Activated B cell treated with CpG ODN at 0.5 μM for 24 hours (primary cell): ENCODE measurements around the gene KIAA0232. TPM values are rescaled to one million over a fixed set of nuclear protein-coding genes. Genes with fewer than 3 reads are reported as not detected.

Source experiments
- ATAC-seq: fragments of 200-7000 bp; cut with Tn5 transposase; one replicate; pipeline ENCODE4 v1.10.0; 2021; ENCODE audit warnings: low read depth, mild to moderate bottlenecking, moderate library complexity
- CTCF ChIA-PET: fragments of 350-600 bp; sonication (Branson Sonifier 250); formaldehyde crosslinking; loops from one replicate; lab custom pipeline; 2021; ENCODE audit warnings: antibody characterized with exemption; lab: Charles Lee
- POLR2A ChIA-PET: fragments of 350-600 bp; sonication (Branson Sonifier 250); formaldehyde crosslinking; loops from one replicate; lab custom pipeline; 2021; ENCODE audit warnings: antibody characterized with exemption; lab: Charles Lee
- DNase-seq: peaks from one replicate; pipeline ENCODE4 v3.0.0; 2022
- H3K27ac Mint-ChIP-seq: one replicate; pipeline ENCODE4 v1.8.0; 2020; ENCODE audit warnings: mixed read lengths
- H3K27me3 Mint-ChIP-seq: one replicate; pipeline ENCODE4 v1.8.0; 2021; ENCODE audit warnings: mixed read lengths
- H3K36me3 Mint-ChIP-seq: one replicate; pipeline ENCODE4 v1.8.0; 2021; ENCODE audit warnings: low read depth, mixed read lengths
- H3K4me1 Mint-ChIP-seq: one replicate; pipeline ENCODE4 v1.8.0; 2021; ENCODE audit warnings: mixed read lengths
- H3K4me3 Mint-ChIP-seq: one replicate; pipeline ENCODE4 v1.8.0; 2020; ENCODE audit warnings: mild to moderate bottlenecking, mixed read lengths
- H3K9me3 Mint-ChIP-seq: one replicate; pipeline ENCODE4 v1.8.0; 2020; ENCODE audit warnings: mixed read lengths
- CTCF ChIP-seq: fragments of 200-600 bp; IDR thresholded peaks from one replicate; pipeline ENCODE4 v1.8.0; 2022; ENCODE audit warnings: antibody characterized with exemption, mild to moderate bottlenecking
- intact Hi-C: fragments of 100-400 bp; cut with micrococcal nuclease; formaldehyde crosslinking; loops from one replicate; pipeline ENCODE4 v1.15.1; 2024
- total RNA-seq: library from RNA; stranded (reverse); gene quantifications from 2 replicates; pipeline ENCODE4 v1.2.3, GENCODE V29; 2022

Gene KIAA0232
- total RNA-seq: 14.9 and 15.5 TPM in 2 replicates

DNA sequence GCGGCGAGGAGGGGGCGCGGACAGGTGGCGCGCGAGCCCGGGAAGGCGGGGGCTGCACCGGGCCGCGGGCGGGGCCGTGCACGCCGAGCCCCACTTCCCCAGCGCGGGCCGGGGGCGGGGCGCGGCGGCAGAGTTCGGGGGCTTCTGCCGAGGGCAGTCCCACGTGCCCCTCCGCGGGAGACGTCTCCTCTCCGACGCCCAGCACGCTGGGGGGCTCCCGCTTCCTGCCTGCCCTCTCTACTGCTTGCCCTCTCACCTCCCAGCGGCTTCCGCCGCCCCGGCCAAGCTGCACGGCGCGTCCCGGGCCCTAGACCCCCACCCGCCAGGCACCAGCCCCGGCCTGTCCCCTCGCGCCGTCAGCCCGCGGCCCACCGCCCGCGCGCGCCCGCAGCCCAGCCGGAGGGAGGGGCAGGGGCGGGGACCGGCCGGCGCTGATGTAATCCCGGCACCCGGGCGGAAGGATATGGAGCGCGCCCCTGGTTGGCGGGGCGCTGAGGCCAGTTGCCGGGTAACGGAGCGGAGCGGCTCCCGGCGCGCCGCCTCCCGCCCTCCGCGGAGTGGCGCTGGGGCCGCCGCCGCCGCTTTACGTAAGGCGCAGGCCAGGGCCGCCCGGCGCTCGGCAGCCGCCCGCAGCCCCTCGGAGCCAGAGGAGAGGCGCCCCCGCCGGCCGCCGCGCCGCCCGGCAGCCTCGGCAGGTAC lies at the start of gene KIAA0232:
Gene KIAA0232 (plus strand): TSS at position 581 of the 699 bp plus-strand sequence. CDS start 41,727 bp downstream, outside the sequence.
- Mint-ChIP-seq H3K36me3 (peaks cover 2% of the 10 kb centered on the region), H3K27me3 (no peaks in the 10 kb centered on the region), H3K4me1 (peaks cover 27% of the 10 kb centered on the region), H3K9me3 (no peaks in the 10 kb centered on the region), H3K4me3 (peak within 1 kb of the TSS; percentile 84), H3K27ac (peak within 1 kb of the TSS; percentile 78)
- ChIA-PET POLR2A (interaction anchor here (1.0 to 2.3 kb wide), 11 partner anchors 14 to 285 kb away, joined by 3 to 9 read pairs (median 5); partner anchors contain the start of genes BLOC1S4, GRPEL1, MAN2B2 and MRFAP1), CTCF (interaction anchor here (0.9 to 1.9 kb wide), 3 partner anchors 62 to 107 kb away, joined by 3 to 5 read pairs (median 4); no protein-coding TSS in a partner anchor)
- TF ChIP-seq CTCF: no peak
- ATAC-seq: peak; percentile 78
- peak; percentile 93 for DNase-seq
- intact Hi-C loops: loop anchor here (1.0 to 5.0 kb wide), 9 partner anchors 35 to 1660 kb away; partner anchors contain the start of genes ACOX3, BLOC1S4, GRPEL1 and MAN2B2

GRCh38 chr4:6733358-6734164 lies 49.0 kb upstream of the KIAA0232 start:
- no peaks in the 10 kb centered on the region for H3K9me3 Mint-ChIP-seq
- TF ChIP-seq CTCF: no peak
- peaks cover 16% of the 10 kb centered on the region for H3K27me3 Mint-ChIP-seq
- no peak overlapping the region for H3K4me3 Mint-ChIP-seq
- ATAC-seq: no peak
- ChIA-PET POLR2A (no interaction called here), CTCF (no interaction called here)
- intact Hi-C loops: no loop called here
- H3K36me3 Mint-ChIP-seq: no peaks in the 10 kb centered on the region
- H3K27ac Mint-ChIP-seq: no peak overlapping the region
- no peaks in the 10 kb centered on the region for H3K4me1 Mint-ChIP-seq
- DNase-seq: no peak

DNA sequence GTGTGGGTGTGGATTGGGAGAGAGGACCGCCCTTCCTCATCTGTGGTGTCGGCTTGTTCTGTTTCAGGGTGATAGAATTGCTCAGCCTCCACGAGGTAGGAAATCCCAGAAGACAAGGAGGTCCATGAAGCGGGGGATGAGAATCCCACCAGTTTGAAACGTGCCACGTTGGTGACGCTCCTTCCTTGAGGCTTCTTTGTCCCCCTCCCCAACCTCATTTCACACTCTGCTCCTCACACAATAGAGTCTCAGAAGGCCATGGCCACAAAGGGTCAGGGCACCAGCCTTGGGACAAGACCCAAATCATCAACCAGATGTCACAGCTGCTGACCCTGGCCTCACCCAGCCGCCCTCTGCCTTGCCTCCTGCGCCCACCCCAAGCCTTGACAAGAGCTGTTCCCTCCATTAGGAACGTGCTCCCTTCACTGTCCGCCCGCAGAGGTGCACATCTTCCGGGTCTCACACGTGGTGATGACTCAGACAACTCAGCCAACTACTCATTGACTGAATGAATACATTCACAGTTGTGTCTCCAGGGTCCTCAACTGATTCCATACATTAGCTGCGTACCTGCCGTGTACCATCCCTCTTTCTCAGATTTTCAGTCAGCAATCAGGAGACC lies 48.3 kb upstream of the KIAA0232 start:
- ATAC-seq (no peak), DNase-seq (no peak)
- no peaks in the 10 kb centered on the region for H3K4me1 Mint-ChIP-seq
- H3K4me3 Mint-ChIP-seq: no peak overlapping the region
- TF ChIP-seq CTCF: no peak
- ChIA-PET CTCF (no interaction called here), POLR2A (no interaction called here)
- peaks cover 16% of the 10 kb centered on the region for H3K27me3 Mint-ChIP-seq
- H3K27ac Mint-ChIP-seq: no peak overlapping the region
- no peaks in the 10 kb centered on the region for H3K9me3 Mint-ChIP-seq
- no peaks in the 10 kb centered on the region for H3K36me3 Mint-ChIP-seq
- intact Hi-C loops: no loop called here

- ChIA-PET CTCF (no interaction called here), POLR2A (no interaction called here)
- no peak overlapping the region for H3K4me3 Mint-ChIP-seq
- TF ChIP-seq CTCF: no peak
- ATAC-seq (no peak), DNase-seq (no peak)
- H3K9me3 Mint-ChIP-seq: no peaks in the 10 kb centered on the region
- no peaks in the 10 kb centered on the region for H3K36me3 Mint-ChIP-seq
- intact Hi-C loops: no loop called here
- H3K27ac Mint-ChIP-seq: no peak overlapping the region
- no peaks in the 10 kb centered on the region for H3K4me1 Mint-ChIP-seq
- peaks cover 13% of the 10 kb centered on the region for H3K27me3 Mint-ChIP-seq
Observed at GRCh38 chr4:6739920-6740319, 42.6 kb upstream of the KIAA0232 start.
